ENCODE measurements around the gene SNTB2. TPM values are rescaled to one million over a fixed set of nuclear protein-coding genes. Genes with fewer than 3 reads are reported as not detected.

SNTB2 gene
- total and polyA plus RNA-seq, 2 of the 4 experiments (the other 2 are of a cell fraction), result 23.5 to 47.5 TPM

GRCh38 chr16:69318177-69318910 is 131.4 kb downstream of the SNTB2 start:
- no peak overlapping the region for H2BK5ac ChIP-seq (ENCODE audit: low read depth, low read length, poor library complexity, severe bottlenecking)
- peaks cover 80% of the 10 kb centered on the region for H3K36me3 ChIP-seq (ENCODE audit: control insufficient read depth, insufficient read depth, low read length)
- TF ChIP-seq MAZ (IDR thresholded peaks at IDR 0.05; ENCODE audit: borderline replicate concordance, low read depth, low read length) (no peak), MXI1 (IDR thresholded peaks at IDR 0.05; ENCODE audit: borderline replicate concordance, low read depth, low read length) (no peak), NFE2L2 (IDR thresholded peaks at IDR 0.05; ENCODE audit: low read depth, low read length) (no peak), CHD1 (IDR thresholded peaks at IDR 0.05; ENCODE audit: low read depth, low read length) (no peak), MAFK (IDR thresholded peaks at IDR 0.05; ENCODE audit: low read depth, low read length) (no peak), CEBPB (IDR thresholded peaks at IDR 0.05; ENCODE audit: low read depth, low read length) (no peak), USF2 (IDR thresholded peaks at IDR 0.05; ENCODE audit: low read depth, low read length) (no peak), POLR2A (IDR thresholded peaks at IDR 0.05; ENCODE audit: low read depth, low read length) (no peak), RFX5 (IDR thresholded peaks at IDR 0.05; ENCODE audit: low read depth, low read length) (no peak), RCOR1 (IDR thresholded peaks at IDR 0.05; ENCODE audit: insufficient replicate concordance, low read length) (no peak), RAD21 (IDR thresholded peaks at IDR 0.05; ENCODE audit: low read length) (no peak), SMC3 (IDR thresholded peaks at IDR 0.05; ENCODE audit: low read depth, low read length) (no peak), CTCF (conservative IDR thresholded peaks at IDR 0.05; ENCODE audit: low read depth, low read length) (no peak), BHLHE40 (IDR thresholded peaks at IDR 0.05; ENCODE audit: low read depth, low read length) (no peak), ELK1 (IDR thresholded peaks at IDR 0.05; ENCODE audit: borderline replicate concordance, low read depth, low read length) (no peak)
- H3K9me3 ChIP-seq (ENCODE audit: control insufficient read depth, insufficient read depth, low read length), result no peaks in the 10 kb centered on the region
- no peak overlapping the region for H2AFZ ChIP-seq (replicated peaks; ENCODE audit: low read length, poor library complexity)
- dilution Hi-C loops (cut with HindIII; ENCODE audit: low sequenced_read_pairs, unreplicated experiment) (no loop called here), in situ Hi-C loops (cut with MboI; ENCODE audit: low sequenced_read_pairs) (no loop called here), intact Hi-C loops (cut with micrococcal nuclease) (no loop called here)
- BruUV-seq (replicated peaks), result no TSS peak
- H3K4me2 ChIP-seq (ENCODE audit: low read depth, low read length), result no peak overlapping the region
- H3K27ac ChIP-seq (ENCODE audit: insufficient read depth, low read length), result no peak overlapping the region
- H2AK5ac ChIP-seq (ENCODE audit: low read depth, low read length), result no peak overlapping the region
- no peak overlapping the region for H2AK9ac ChIP-seq (replicated peaks; ENCODE audit: low read depth, low read length, poor library complexity)
- ATAC-seq (ENCODE audit: low read depth) (no peak), DNase-seq (no peak)
- no peak overlapping the region for H4K91ac ChIP-seq (ENCODE audit: insufficient read depth, low read depth, low read length)
- H3K4me1 ChIP-seq (ENCODE audit: control insufficient read depth, insufficient read depth, low read length), result no peaks in the 10 kb centered on the region
- no peak overlapping the region for H2BK20ac ChIP-seq (ENCODE audit: low read depth, low read length)
- H4K5ac ChIP-seq (ENCODE audit: low read depth, low read length), result no peak overlapping the region
- peaks cover 37 to 82% of the 10 kb centered on the region in 2 experiments for H3K79me1 ChIP-seq (ENCODE audit: low read depth in 1 of 2, low read length in 2 of 2)
- CTCF ChIA-PET, result no interaction called here
- H4K8ac ChIP-seq (ENCODE audit: low read depth in 2 of 2, low read length in 2 of 2), result no peak overlapping the region
- H3K9me1 ChIP-seq (ENCODE audit: insufficient read depth, low read length), result peaks cover 3% of the 10 kb centered on the region; the same call in 1 of the 2 replicates
- no peak overlapping the region for H3K23ac ChIP-seq (ENCODE audit: low read depth, low read length)
- POLR2A ChIA-PET (ENCODE audit: unreplicated experiment), result no interaction called here
- H3K18ac ChIP-seq (ENCODE audit: low read depth, low read length), result no peak overlapping the region
- H3K56ac ChIP-seq (ENCODE audit: extremely low read depth, insufficient read depth, low read length), result no peak overlapping the region
- no peak overlapping the region for H2BK120ac ChIP-seq (ENCODE audit: low read depth, low read length)
- H4K20me1 ChIP-seq (ENCODE audit: insufficient read depth, low read length), result peaks cover 44% of the 10 kb centered on the region
- no peak overlapping the region for H3K14ac ChIP-seq (replicated peaks; ENCODE audit: low read depth, low read length)
- WGBS, 2 experiments (ENCODE audit: extremely low coverage in 2 of 2, insufficient read length in 1 of 2), result 100% methylated on average over 12 of the region's 30 CpGs; no CpG with 5 or more reads in 1 of the 2 experiments
- no peak overlapping the region for H2BK15ac ChIP-seq (ENCODE audit: low read depth, low read length)
- no peak overlapping the region for H3K4ac ChIP-seq (ENCODE audit: low read depth, low read length)
- no peaks in the 10 kb centered on the region for H3K27me3 ChIP-seq (ENCODE audit: control insufficient read depth, insufficient read depth, low read length)
- H3K4me3 ChIP-seq (ENCODE audit: insufficient read depth, low read depth, low read length), result no peak overlapping the region
- no peak overlapping the region for H3K9ac ChIP-seq (ENCODE audit: low read depth, low read length)

Measured in IMR-90 (cell line).